Suprapubic skin (tissue), 4 donors: ENCODE results near the gene BRAT1. TPM values are rescaled to one million over a fixed set of nuclear protein-coding genes. Genes with fewer than 3 reads are reported as not detected.

Experiments
- DNase-seq, 2 donors: peaks; one replicate each; pipeline ENCODE4 v3.0.0-alpha.2; 2019; ENCODE audit warnings: low spot score in 2 of 2
- H3K27ac ChIP-seq: fragments of 200-600 bp; sonication (generic); one replicate; pipeline ENCODE4 v1.5.1; 2019
- H3K27me3 ChIP-seq: fragments of 200-600 bp; sonication (generic); one replicate; pipeline ENCODE4 v1.5.1; 2019
- H3K36me3 ChIP-seq: fragments of 200-600 bp; sonication (generic); one replicate; pipeline ENCODE4 v1.5.1; 2019
- H3K4me1 ChIP-seq: fragments of 200-600 bp; sonication (generic); one replicate; pipeline ENCODE4 v1.5.1; 2019
- H3K4me3 ChIP-seq: fragments of 200-600 bp; sonication (generic); one replicate; pipeline ENCODE4 v1.5.1; 2019; ENCODE audit warnings: mild to moderate bottlenecking
- H3K9me3 ChIP-seq: fragments of 200-600 bp; sonication (generic); one replicate; pipeline ENCODE4 v1.5.1; 2019
- CTCF ChIP-seq, 2 donors: fragments of 200-600 bp in 1 of 2; fragments of 450-650 bp in 1 of 2; sonication (generic) in 1 of 2; IDR thresholded peaks; one replicate each; pipeline ENCODE4 v1.5.1; 2016 to 2019; ENCODE audit warnings: antibody characterized with exemption in 2 of 2, mild to moderate bottlenecking in 1 of 2, moderate library complexity in 1 of 2
- EP300 ChIP-seq: sonication (generic); formaldehyde crosslinking; IDR thresholded peaks from one replicate; pipeline ENCODE4 v1.6.1; 2017; ENCODE audit warnings: antibody characterized with exemption
- POLR2A ChIP-seq, 2 donors: fragments of 450-650 bp; IDR thresholded peaks; one replicate each; pipeline ENCODE4 v1.6.1; 2017; ENCODE audit warnings: antibody characterized with exemption in 2 of 2, mild to moderate bottlenecking in 2 of 2, moderate library complexity in 2 of 2
- POLR2AphosphoS5 ChIP-seq, 3 donors: sonication (generic); formaldehyde crosslinking; IDR thresholded peaks; one replicate each; pipeline ENCODE4 v1.6.1; 2017; ENCODE audit warnings: antibody characterized with exemption in 3 of 3
- WGBS: methylation state at CpG from one replicate; pipeline ENCODE4 v1.1.5; 2018; 5-methylcytosine and 5-hydroxymethylcytosine counted together
- total RNA-seq, 4 donors: library from RNA; depleted of rRNA; stranded (reverse); fragments of >200 nt; gene quantifications; one replicate each; pipeline ENCODE4 v1.1.0, GENCODE V29; 2016

BRAT1 gene
- total RNA-seq, 4 donors from 2014 or later, result 51.5 to 79.3 (median 63.3) TPM

GRCh38 chr7:2512713-2513112, 42.6 kb downstream of the BRAT1 start:
- Histone ChIP-seq H3K27ac (no peak overlapping the region), H3K4me3 (no peak overlapping the region), H3K27me3 (no peaks in the 10 kb centered on the region), H3K36me3 (no peaks in the 10 kb centered on the region), H3K9me3 (no peaks in the 10 kb centered on the region), H3K4me1 (peaks cover 50% of the 10 kb centered on the region)
- no peak for TF ChIP-seq EP300
- no peak for TF ChIP-seq POLR2AphosphoS5 (IDR thresholded peaks at IDR 0.05)
- TF ChIP-seq CTCF (IDR thresholded peaks at IDR 0.05), result no peak
- no peak for TF ChIP-seq POLR2A (IDR thresholded peaks at IDR 0.05)
- 70% methylated on average over 3 of the region's 3 CpGs for WGBS
- no peak for DNase-seq

- Histone ChIP-seq H3K27me3 (no peaks in the 10 kb centered on the region), H3K27ac (peak overlapping the region; percentile 63), H3K9me3 (no peaks in the 10 kb centered on the region), H3K4me3 (no peak overlapping the region), H3K36me3 (no peaks in the 10 kb centered on the region), H3K4me1 (peaks cover 53% of the 10 kb centered on the region)
- DNase-seq, result no peak
- TF ChIP-seq POLR2A (IDR thresholded peaks at IDR 0.05) (no peak), POLR2AphosphoS5 (IDR thresholded peaks at IDR 0.05) (no peak), CTCF (IDR thresholded peaks at IDR 0.05) (no peak), EP300 (no peak)
- 41% methylated on average over 7 of the region's 12 CpGs for WGBS
Observed at GRCh38 chr7:2512179-2512661, 43.1 kb downstream of the BRAT1 start.

GRCh38 chr7:2511769-2512168, 43.6 kb downstream of the BRAT1 start:
- no peaks in the 10 kb centered on the region for H3K36me3 ChIP-seq
- peaks cover 53% of the 10 kb centered on the region for H3K4me1 ChIP-seq
- peak overlapping the region; percentile 21 for H3K4me3 ChIP-seq
- H3K27ac ChIP-seq, result peak overlapping the region; percentile 63
- no peaks in the 10 kb centered on the region for H3K27me3 ChIP-seq
- no peaks in the 10 kb centered on the region for H3K9me3 ChIP-seq
- no peak for TF ChIP-seq POLR2A (IDR thresholded peaks at IDR 0.05)
- WGBS, result 92% methylated on average over 6 of the region's 18 CpGs
- no peak for DNase-seq

- peak overlapping the region; percentile 21 for H3K4me3 ChIP-seq
Observed at GRCh38 chr7:2510909-2511768, 44.2 kb downstream of the BRAT1 start.

GRCh38 chr7:2510130-2510776, 45.1 kb downstream of the BRAT1 start:
- peaks cover 59% of the 10 kb centered on the region for H3K4me1 ChIP-seq
- WGBS, result 87% methylated on average over 8 of the region's 13 CpGs

More at GRCh38 chr7:2510909-2511768, 44.2 kb downstream of the BRAT1 start:
- H3K9me3 ChIP-seq, result no peaks in the 10 kb centered on the region
- TF ChIP-seq POLR2A (IDR thresholded peaks at IDR 0.05), result no peak
- TF ChIP-seq EP300, result no peak
- no peaks in the 10 kb centered on the region for H3K36me3 ChIP-seq
- H3K27ac ChIP-seq, result peak overlapping the region; percentile 63
- H3K27me3 ChIP-seq, result no peaks in the 10 kb centered on the region
- DNase-seq, result no peak
- peaks cover 53% of the 10 kb centered on the region for H3K4me1 ChIP-seq
- 58% methylated on average over 3 of the region's 27 CpGs for WGBS

More at GRCh38 chr7:2510130-2510776, 45.1 kb downstream of the BRAT1 start:
- TF ChIP-seq POLR2AphosphoS5 (IDR thresholded peaks at IDR 0.05) (no peak), CTCF (IDR thresholded peaks at IDR 0.05) (no peak), POLR2A (IDR thresholded peaks at IDR 0.05) (no peak), EP300 (no peak)
- Histone ChIP-seq H3K27me3 (no peaks in the 10 kb centered on the region), H3K9me3 (no peaks in the 10 kb centered on the region), H3K36me3 (no peaks in the 10 kb centered on the region), H3K27ac (peak overlapping the region; percentile 63), H3K4me3 (no peak overlapping the region)
- DNase-seq, result no peak
